Spleen (tissue), 11 donors: ENCODE results near the gene TMPRSS2. TPM values are rescaled to one million over a fixed set of nuclear protein-coding genes. Genes with fewer than 3 reads are reported as not detected.

Source experiments
- DNase-seq: peaks from one replicate; pipeline ENCODE4 v3.0.0-alpha.2; 2020
- H3K27ac ChIP-seq, 8 donors: fragments of 200-600 bp; sonication (generic) in 7 of 8; 1 replicate in 4 of 8; 2 replicates in 4 of 8; pipeline versions ENCODE4 v1.5.0 to v1.8.0; 2016 to 2021; ENCODE audit warnings: inconsistent platforms in 4 of 8, mild to moderate bottlenecking in 4 of 8, moderate library complexity in 1 of 8
- H3K27me3 ChIP-seq, 7 donors: fragments of 200-600 bp; sonication (generic) in 6 of 7; replicated peaks in 1 of 7; 1 replicate in 4 of 7; 2 replicates in 3 of 7; pipeline versions ENCODE4 v1.5.0 to v1.8.0; 2016 to 2021; ENCODE audit warnings: inconsistent platforms in 3 of 7, mild to moderate bottlenecking in 1 of 7
- H3K36me3 ChIP-seq, 6 donors: fragments of 200-600 bp; sonication (generic) in 5 of 6; 1 replicate in 4 of 6; 2 replicates in 2 of 6; pipeline versions ENCODE4 v1.5.0 to v1.8.0; 2016 to 2021; ENCODE audit warnings: inconsistent platforms in 2 of 6
- H3K4me1 ChIP-seq, 6 donors: fragments of 200-600 bp; sonication (generic) in 5 of 6; 1 replicate in 3 of 6; 2 replicates in 3 of 6; pipeline versions ENCODE4 v1.5.0 to v1.8.0; 2016 to 2021; ENCODE audit warnings: inconsistent platforms in 3 of 6
- H3K4me3 ChIP-seq, 8 donors: fragments of 200-600 bp; sonication (generic) in 7 of 8; 1 replicate in 4 of 8; 2 replicates in 4 of 8; pipeline versions ENCODE4 v1.5.0 to v1.8.0; 2016 to 2021; ENCODE audit warnings: inconsistent platforms in 4 of 8, mild to moderate bottlenecking in 4 of 8, moderate library complexity in 2 of 8
- H3K9me3 ChIP-seq, 8 donors: fragments of 200-600 bp; sonication (generic) in 7 of 8; 1 replicate in 4 of 8; 2 replicates in 4 of 8; pipeline versions ENCODE4 v1.5.0 to v1.8.0; 2016 to 2021; ENCODE audit warnings: inconsistent platforms in 4 of 8
- CTCF ChIP-seq, 11 experiments: fragments of 200-600 bp in 7 of 11; fragments of 450-650 bp in 4 of 11; sonication (generic) in 4 of 11; IDR thresholded peaks in 8 of 11; conservative IDR thresholded peaks in 3 of 11; 1 replicate in 7 of 11; 2 replicates in 4 of 11; pipeline versions ENCODE4 v1.4.0 to v1.8.0; 2016 to 2021; ENCODE audit warnings: antibody characterized with exemption in 11 of 11, inconsistent platforms in 4 of 11, mild to moderate bottlenecking in 1 of 11
- POLR2A ChIP-seq, 3 donors: fragments of 450-650 bp; IDR thresholded peaks; one replicate each; pipeline ENCODE4 v1.5.1; 2017; ENCODE audit warnings: antibody characterized with exemption in 3 of 3, mild to moderate bottlenecking in 1 of 3
- POLR2AphosphoS5 ChIP-seq, 3 donors: sonication (generic); formaldehyde crosslinking; IDR thresholded peaks; one replicate each; pipeline ENCODE4 v1.5.1; 2017; ENCODE audit warnings: antibody characterized with exemption in 3 of 3
- WGBS, 5 donors: extraction: QIAGEN DNeasy Blood & Tissue Kit in 3 of 5; methylation state at CpG; one replicate each; pipeline versions ENCODE4 v1.1.5 to v1.1.7; 2013 to 2018; 5-methylcytosine and 5-hydroxymethylcytosine counted together
- intact Hi-C: fragments of 100-400 bp; cut with DNase I; formaldehyde crosslinking; loops from one replicate; pipeline ENCODE4 v1.15.0; 2023; ENCODE audit warnings: low total_unique reads
- polyA plus RNA-seq, 3 donors: library from polyadenylated mRNA; stranded (reverse); fragments of 200-250 nt; gene quantifications; one replicate each; pipeline ENCODE4 v1.2.1, GENCODE V29; 2013
- total RNA-seq, 7 donors: library from RNA; depleted of rRNA in 3 of 7; stranded (reverse); fragments of >200 nt in 3 of 7; fragmentation: NEBNext Ultra II Directional in 4 of 7; extraction: Animal tissue kit (Norgen Biotek cat#: 25700) in 4 of 7; gene quantifications; one replicate each; pipeline versions ENCODE4 v1.1.0 to v1.2.1, GENCODE V29; 2016 to 2021
- donor health status: healthy with polysubstance abuse.
- donor health status: DM: no; HTN: no; CAD: no; lungs with moderate emphysema.
- donor health status: DM: no; HTN: no; CAD: no.
- donor health status: Bipolar disorder and iron deficiency.
- donor health status: healthy.
- donor health status: DM: no; HTN: no; CAD: no.
- donor health status: DM: yes; HTN: yes; CAD: no.

Gene TMPRSS2
- total and polyA plus RNA-seq, 10 donors: 0.06 to 0.25 (median 0.10) TPM; not detected in 5

- Histone ChIP-seq H3K9me3 (no peaks in the 10 kb centered on the region), H3K36me3 (no peaks in the 10 kb centered on the region), H3K27ac (no peak overlapping the region), H3K4me3 (no peak overlapping the region), H3K4me1 (no peaks in the 10 kb centered on the region), H3K27me3 (peaks cover 0 to 56% (median 10%) of the 10 kb centered on the region in 7 donors)
- intact Hi-C loops: no loop called here
- 65 to 71% (median 67%) methylated on average over 9 of the region's 9 CpGs for WGBS, 5 donors
- DNase-seq: no peak
- TF ChIP-seq CTCF (IDR thresholded peaks at IDR 0.05 in 8 of 11, conservative IDR thresholded peaks at IDR 0.05 in 3 of 11): no peak
- no peak for TF ChIP-seq POLR2AphosphoS5 (IDR thresholded peaks at IDR 0.05)
- TF ChIP-seq POLR2A (IDR thresholded peaks at IDR 0.05): no peak
Observed at GRCh38 chr21:41500931-41501381, 7.0 kb downstream of the TMPRSS2 start.

GRCh38 chr21:41500363-41500762 lies 7.6 kb downstream of the TMPRSS2 start:
- intact Hi-C loops: no loop called here
- DNase-seq: no peak
- no peak for TF ChIP-seq POLR2AphosphoS5 (IDR thresholded peaks at IDR 0.05)
- no peak for TF ChIP-seq CTCF (IDR thresholded peaks at IDR 0.05 in 8 of 11, conservative IDR thresholded peaks at IDR 0.05 in 3 of 11)
- TF ChIP-seq POLR2A (IDR thresholded peaks at IDR 0.05): no peak
- no peak overlapping the region for H3K27ac ChIP-seq
- H3K9me3 ChIP-seq: no peaks in the 10 kb centered on the region
- WGBS, 5 donors: 86 to 89% (median 87%) methylated on average over 6 of the region's 6 CpGs
- no peak overlapping the region for H3K4me3 ChIP-seq
- H3K27me3 ChIP-seq: peaks cover 0 to 50% (median 4%) of the 10 kb centered on the region in 7 donors
- H3K4me1 ChIP-seq: no peaks in the 10 kb centered on the region
- H3K36me3 ChIP-seq: no peaks in the 10 kb centered on the region

- H3K27me3 ChIP-seq: peaks cover 0 to 46% (median 0%) of the 10 kb centered on the region in 7 donors
Observed at GRCh38 chr21:41499920-41500319, 8.0 kb downstream of the TMPRSS2 start.

GRCh38 chr21:41497788-41498187 lies 10.2 kb downstream of the TMPRSS2 start:
- H3K36me3 ChIP-seq: no peaks in the 10 kb centered on the region
- DNase-seq: no peak
- intact Hi-C loops: no loop called here
- no peaks in the 10 kb centered on the region for H3K9me3 ChIP-seq
- WGBS, 5 donors: 76 to 86% (median 79%) methylated on average over 8 of the region's 8 CpGs
- no peak overlapping the region for H3K4me3 ChIP-seq
- TF ChIP-seq POLR2A (IDR thresholded peaks at IDR 0.05): no peak
- TF ChIP-seq CTCF (IDR thresholded peaks at IDR 0.05 in 8 of 11, conservative IDR thresholded peaks at IDR 0.05 in 3 of 11): no peak
- no peak for TF ChIP-seq POLR2AphosphoS5 (IDR thresholded peaks at IDR 0.05)
- H3K27me3 ChIP-seq: peaks cover 0 to 41% (median 0%) of the 10 kb centered on the region in 7 donors
- no peaks in the 10 kb centered on the region for H3K4me1 ChIP-seq
- no peak overlapping the region for H3K27ac ChIP-seq

More at GRCh38 chr21:41499920-41500319, 8.0 kb downstream of the TMPRSS2 start:
- intact Hi-C loops: no loop called here
- no peak for DNase-seq
- 79 to 89% (median 85%) methylated on average over 2 of the region's 2 CpGs for WGBS, 5 donors
- Histone ChIP-seq H3K9me3 (no peaks in the 10 kb centered on the region), H3K4me1 (no peaks in the 10 kb centered on the region), H3K4me3 (no peak overlapping the region), H3K27ac (no peak overlapping the region), H3K36me3 (no peaks in the 10 kb centered on the region)
- TF ChIP-seq POLR2A (IDR thresholded peaks at IDR 0.05): no peak
- TF ChIP-seq POLR2AphosphoS5 (IDR thresholded peaks at IDR 0.05): no peak
- TF ChIP-seq CTCF (IDR thresholded peaks at IDR 0.05 in 8 of 11, conservative IDR thresholded peaks at IDR 0.05 in 3 of 11): no peak
